ENCODE data around the gene SYMPK. TPM values are rescaled to one million over a fixed set of nuclear protein-coding genes. Genes with fewer than 3 reads are reported as not detected.

Gene SYMPK
- total RNA-seq, 3 donors from 2014 or later, result 61.1 to 67.4 (median 65.9) TPM

GRCh38 chr19:45780448-45781213 is 82.3 kb downstream of the SYMPK start:
- TF ChIP-seq CTCF (IDR thresholded peaks at IDR 0.05), result no peak
- Histone ChIP-seq H3K4me3 (no peak overlapping the region), H3K4me1 (ENCODE audit: low read depth) (peaks cover 18% of the 10 kb centered on the region), H3K9me3 (no peaks in the 10 kb centered on the region), H3K36me3 (ENCODE audit: low read depth) (no peaks in the 10 kb centered on the region)
- DNase-seq (no peak), ATAC-seq (no peak)
- intact Hi-C loops (cut with DNase I, micrococcal nuclease), result no loop called here

- no peaks in the 10 kb centered on the region for H3K36me3 ChIP-seq (ENCODE audit: low read depth)
- TF ChIP-seq CTCF (IDR thresholded peaks at IDR 0.05), result no peak
- H3K9me3 ChIP-seq, result no peaks in the 10 kb centered on the region
- H3K4me1 ChIP-seq (ENCODE audit: low read depth), result peaks cover 18% of the 10 kb centered on the region
- no peak for DNase-seq
- intact Hi-C loops (cut with DNase I, micrococcal nuclease), result no loop called here
- no peak for ATAC-seq
- H3K4me3 ChIP-seq, result no peak overlapping the region
These were observed 82.8 kb downstream of the SYMPK start for GRCh38 chr19:45780146-45780447.

- peaks cover 18% of the 10 kb centered on the region for H3K4me1 ChIP-seq (ENCODE audit: low read depth)
- DNase-seq (peak; percentile 94 to 99 (median 99)), ATAC-seq (peak; percentile 93)
- intact Hi-C loops (cut with DNase I, micrococcal nuclease), result no loop called here
- no peak overlapping the region for H3K4me3 ChIP-seq
- peak; percentile 67 for TF ChIP-seq CTCF (IDR thresholded peaks at IDR 0.05)
- no peaks in the 10 kb centered on the region for H3K36me3 ChIP-seq (ENCODE audit: low read depth)
- no peaks in the 10 kb centered on the region for H3K9me3 ChIP-seq
These were observed 83.5 kb downstream of the SYMPK start for GRCh38 chr19:45779231-45780145.

GRCh38 chr19:45778010-45778661 is 84.8 kb downstream of the SYMPK start:
- ATAC-seq, result no peak
- intact Hi-C loops (cut with DNase I, micrococcal nuclease), result no loop called here
- Histone ChIP-seq H3K4me1 (ENCODE audit: low read depth) (peaks cover 18% of the 10 kb centered on the region), H3K4me3 (no peak overlapping the region), H3K9me3 (no peaks in the 10 kb centered on the region), H3K36me3 (ENCODE audit: low read depth) (no peaks in the 10 kb centered on the region)
- TF ChIP-seq CTCF (IDR thresholded peaks at IDR 0.05), result no peak
- DNase-seq, result no peak

GRCh38 chr19:45777395-45777961 is 85.5 kb downstream of the SYMPK start:
- no peak for ATAC-seq
- no peak for DNase-seq
- Histone ChIP-seq H3K4me1 (ENCODE audit: low read depth) (peaks cover 18% of the 10 kb centered on the region), H3K4me3 (no peak overlapping the region), H3K9me3 (no peaks in the 10 kb centered on the region), H3K36me3 (ENCODE audit: low read depth) (no peaks in the 10 kb centered on the region)
- TF ChIP-seq CTCF (IDR thresholded peaks at IDR 0.05), result no peak
- intact Hi-C loops (cut with DNase I, micrococcal nuclease), result no loop called here

All from mucosa of descending colon (tissue), 3 donors.